ACC112 (cell line): Measurements from ENCODE around the gene NPAS4.
A peak's percentile ranks its signal among the peaks of the same experiment; 100 is the strongest.
"Not testable (repeated sequence)": the region's sequence is repeated elsewhere in the genome, so short reads cannot be mapped to it uniquely, and the experiment has no call there.

Experiments used
- H2AFZ ChIP-seq: fragments of 200-600 bp; sonication (generic); one replicate; pipeline ENCODE4 v1.6.0; 2017; ENCODE audit warnings: antibody characterized with exemption, low read length; ENCODE audit not compliant: unreplicated experiment
- H3K27ac ChIP-seq: fragments of 200-600 bp; sonication (generic); 2 replicates; pipeline ENCODE4 v1.5.1; 2014; ENCODE audit warnings: low read depth, mild to moderate bottlenecking, antibody characterized with exemption, low read length, moderate library complexity
- H3K27me3 ChIP-seq: fragments of 200-600 bp; sonication (generic); 2 replicates; pipeline ENCODE4 v1.6.1; 2014; ENCODE audit warnings: mild to moderate bottlenecking, antibody characterized with exemption, low read length, moderate library complexity, mixed read lengths; ENCODE audit not compliant: insufficient read depth
- H3K36me3 ChIP-seq: fragments of 200-600 bp; sonication (generic); 2 replicates; pipeline ENCODE4 v1.6.1; 2016; ENCODE audit warnings: mild to moderate bottlenecking, antibody characterized with exemption, low read length, moderate library complexity, mixed read lengths; ENCODE audit not compliant: insufficient read depth
- H3K4me1 ChIP-seq: fragments of 200-600 bp; sonication (generic); one replicate; pipeline ENCODE4 v1.6.1; 2016; ENCODE audit warnings: low read length, mixed read lengths; ENCODE audit not compliant: insufficient read depth, unreplicated experiment, control insufficient read depth
- H3K4me3 ChIP-seq: fragments of 200-600 bp; sonication (generic); 2 replicates; pipeline ENCODE4 v1.5.1; 2014; ENCODE audit warnings: mild to moderate bottlenecking, low read depth, low read length
- H3K79me2 ChIP-seq: fragments of 200-600 bp; sonication (generic); one replicate; pipeline ENCODE4 v1.6.0; 2016; ENCODE audit warnings: low read length; ENCODE audit not compliant: control insufficient read depth, unreplicated experiment, insufficient read depth

The NPAS4 gene

DNA sequence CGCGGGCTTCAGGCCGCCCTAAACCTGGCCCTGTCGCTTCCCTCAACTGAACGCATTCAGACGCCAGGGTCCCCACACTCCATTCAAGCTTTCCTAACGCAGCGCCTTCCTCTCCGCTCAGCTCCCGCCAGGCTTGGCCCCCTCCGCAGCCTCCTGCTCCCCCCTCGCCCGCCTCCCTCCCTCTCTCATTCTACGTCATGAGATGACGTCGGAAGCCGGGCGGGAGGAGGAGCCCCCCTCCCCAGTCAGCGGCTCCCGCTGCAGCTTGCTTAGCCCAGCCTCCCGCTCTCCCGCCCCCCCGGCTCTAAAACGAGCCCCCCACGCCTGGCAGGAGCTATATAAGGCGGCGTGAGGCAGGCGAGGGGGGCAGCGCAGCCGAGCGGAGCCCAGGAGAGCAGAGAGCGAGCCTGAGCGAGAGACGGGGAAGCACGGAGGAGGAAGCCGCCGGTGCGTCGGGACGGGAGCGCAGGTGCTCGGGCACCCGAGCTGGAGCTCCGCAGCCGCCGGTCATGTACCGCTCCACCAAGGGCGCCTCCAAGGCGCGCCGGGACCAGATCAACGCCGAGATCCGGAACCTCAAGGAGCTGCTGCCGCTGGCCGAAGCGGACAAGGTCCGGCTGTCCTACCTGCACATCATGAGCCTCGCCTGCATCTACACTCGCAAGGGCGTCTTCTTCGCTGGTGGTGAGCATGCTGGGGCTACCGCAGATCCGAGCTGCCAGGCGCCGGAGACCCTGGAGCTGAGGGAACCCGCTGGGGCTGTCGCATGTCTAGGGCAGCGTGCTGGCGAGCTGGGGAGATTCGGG lies at the start of gene NPAS4:
Gene NPAS4 (plus strand): TSS at position 365 of the 806 bp plus-strand sequence. CDS start 145 bp downstream, at position 510.
- Histone ChIP-seq H3K4me1 (peaks cover 13% of the 10 kb centered on the region), H3K27ac (no peak within 1 kb of the TSS), H3K79me2 (no peaks in the 10 kb centered on the region), H2AFZ (no peak within 1 kb of the TSS), H3K27me3 (peaks cover 33% of the 10 kb centered on the region), H3K36me3 (no peaks in the 10 kb centered on the region), H3K4me3 (no peak within 1 kb of the TSS)

DNA sequence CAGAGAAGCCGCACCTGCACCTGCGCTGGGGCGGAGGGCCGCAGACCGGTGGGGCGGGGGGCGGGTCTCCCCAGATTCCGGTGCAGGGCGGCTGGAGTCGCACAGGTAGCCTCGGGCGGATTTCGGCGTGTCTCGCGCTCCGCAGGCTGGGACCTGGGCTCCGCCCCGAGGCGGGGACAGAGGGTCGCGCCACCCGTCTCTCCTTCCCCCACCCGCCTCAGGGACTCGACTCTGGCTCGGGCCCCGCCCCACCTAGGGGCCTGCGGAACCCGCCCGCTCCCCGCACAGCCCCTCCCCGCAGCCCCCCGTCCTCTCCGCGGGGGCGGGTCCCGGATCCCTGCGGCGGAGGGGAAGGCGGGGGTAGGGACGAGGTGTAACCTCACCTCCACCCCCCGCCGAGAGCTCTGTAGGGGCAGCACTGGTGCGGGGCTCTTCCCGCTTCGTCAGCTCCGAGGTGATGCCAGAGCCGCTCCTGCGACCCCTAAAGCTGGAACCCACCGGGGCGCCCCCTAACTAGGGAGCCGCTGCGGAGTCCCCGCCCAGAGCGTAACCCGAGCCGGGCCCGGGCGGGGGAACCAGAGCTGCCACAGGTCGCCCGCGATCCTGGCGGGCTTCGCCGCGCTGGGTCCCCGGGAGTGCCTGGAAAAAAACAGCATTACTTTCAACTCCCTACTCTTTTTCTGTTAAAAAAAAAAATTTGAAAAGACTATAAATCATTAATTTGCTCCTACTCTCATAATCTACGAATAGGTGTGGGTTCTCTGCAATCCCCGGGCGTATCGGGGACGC lies 49.0 kb upstream of the NPAS4 start, which contains the start of gene SLC29A2:
Gene SLC29A2 (minus strand): TSS at position 134 of the 789 bp plus-strand sequence. CDS start 169 bp downstream, outside the sequence.
- Histone ChIP-seq H2AFZ (peak within 1 kb of the TSS; percentile 84), H3K36me3 (no peaks in the 10 kb centered on the region), H3K27me3 (peaks cover 7% of the 10 kb centered on the region), H3K27ac (no peak within 1 kb of the TSS), H3K4me3 (peak within 1 kb of the TSS; percentile 90), H3K79me2 (no peaks in the 10 kb centered on the region), H3K4me1 (peaks cover 25% of the 10 kb centered on the region)

DNA sequence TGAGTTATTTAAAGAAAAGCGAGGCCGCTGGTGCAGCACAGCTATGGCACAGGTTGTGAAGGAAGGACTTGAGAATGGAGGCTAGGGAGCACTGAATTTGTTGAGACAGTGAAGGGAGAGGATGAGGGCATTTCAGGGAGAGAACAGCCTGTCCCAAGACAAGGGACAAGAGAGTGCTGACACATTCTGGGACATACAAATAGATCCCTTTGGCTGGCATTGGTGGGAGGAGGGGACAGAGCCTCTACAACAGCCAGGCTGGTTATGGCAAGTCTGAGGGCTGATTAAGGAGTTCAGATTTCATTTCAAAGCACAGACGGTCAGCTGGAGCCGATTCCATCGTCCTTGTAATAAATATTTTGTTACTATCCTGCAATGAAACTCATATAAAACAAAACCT lies 47.6 kb upstream of the NPAS4 start:
- Histone ChIP-seq H3K27me3 (peaks cover 7% of the 10 kb centered on the region), H3K4me3 (no peak overlapping the region), H3K36me3 (no peaks in the 10 kb centered on the region), H2AFZ (no peak overlapping the region), H3K4me1 (peaks cover 25% of the 10 kb centered on the region), H3K79me2 (no peaks in the 10 kb centered on the region), H3K27ac (no peak overlapping the region)

DNA sequence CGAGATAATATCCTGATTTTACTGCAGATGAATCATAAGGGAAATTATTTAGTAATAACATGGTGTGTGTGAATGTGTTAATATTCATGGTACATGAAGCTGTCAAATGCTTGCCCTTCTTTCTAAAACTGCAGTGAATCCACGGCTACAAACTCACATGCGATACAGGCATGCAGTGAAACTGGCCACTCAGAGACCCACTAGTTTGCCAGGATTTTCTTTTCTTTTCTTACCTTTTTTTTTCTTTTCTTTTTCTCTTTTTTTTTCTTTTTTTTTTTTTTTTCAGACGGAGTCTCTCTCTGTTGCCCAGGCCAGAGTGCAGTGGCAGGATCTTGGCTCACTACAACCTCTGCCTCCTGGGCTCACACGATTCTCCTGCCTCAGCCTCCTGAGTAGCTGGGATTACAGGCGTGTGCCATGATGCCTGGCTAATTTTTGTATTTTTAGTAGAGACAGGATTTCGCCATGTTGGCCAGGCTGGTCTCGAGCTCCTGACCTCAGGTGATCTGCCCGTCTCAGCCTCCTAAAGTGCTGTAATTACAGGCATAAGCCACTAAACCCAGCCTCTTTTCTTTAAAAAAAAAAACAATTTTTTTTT lies 47.0 kb upstream of the NPAS4 start:
- H3K4me1 ChIP-seq, result peaks cover 25% of the 10 kb centered on the region
- not testable (repeated sequence) for H2AFZ ChIP-seq, H3K79me2 ChIP-seq, H3K36me3 ChIP-seq, H3K4me3 ChIP-seq, H3K27ac ChIP-seq, H3K27me3 ChIP-seq

DNA sequence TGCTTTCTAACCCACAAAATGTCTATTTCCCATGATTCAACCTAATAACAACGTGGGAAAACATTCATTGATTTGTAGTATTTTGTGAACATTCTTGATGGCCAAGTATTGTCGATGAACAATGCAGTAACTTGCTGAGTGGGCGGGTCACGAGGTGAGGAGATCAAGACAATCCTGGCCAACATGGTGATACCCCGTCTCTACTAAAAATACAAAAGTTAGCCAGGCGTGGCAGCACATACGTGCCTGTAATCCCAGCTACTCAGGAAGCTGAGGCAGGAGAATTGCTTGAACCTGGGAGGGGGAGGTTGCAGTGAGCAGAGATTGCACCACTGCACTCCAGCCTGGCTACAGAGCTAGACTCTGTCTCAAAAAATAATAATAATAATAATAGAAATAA lies 40.6 kb upstream of the NPAS4 start:
- not testable (repeated sequence) for H3K27ac ChIP-seq, H2AFZ ChIP-seq

DNA sequence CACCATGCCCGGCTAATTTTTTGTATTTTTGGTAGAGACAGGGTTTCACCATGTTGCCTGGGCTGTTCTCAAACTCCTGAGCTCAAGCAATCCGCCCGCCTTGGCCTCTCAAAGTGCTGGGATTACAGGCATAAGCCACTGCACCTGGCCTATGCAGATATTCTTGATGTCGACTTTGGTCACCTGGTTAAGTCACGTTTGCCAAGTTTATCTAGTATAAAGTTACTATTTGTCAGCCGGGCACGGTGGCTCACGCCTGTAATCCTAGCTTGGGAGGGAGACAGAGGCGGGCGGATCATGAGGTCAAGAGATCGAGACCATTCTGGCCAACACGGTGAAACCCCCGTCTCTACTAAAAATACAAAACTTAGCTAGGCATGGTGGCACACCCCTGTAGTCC lies 36.5 kb upstream of the NPAS4 start:
- H3K27me3 ChIP-seq, H3K27ac ChIP-seq, H3K4me1 ChIP-seq, H3K4me3 ChIP-seq, H3K36me3 ChIP-seq, H2AFZ ChIP-seq, H3K79me2 ChIP-seq: not testable (repeated sequence)

More for the DNA sequence above, 40.6 kb upstream of the NPAS4 start:
- H3K4me1 ChIP-seq, H3K36me3 ChIP-seq, H3K4me3 ChIP-seq, H3K79me2 ChIP-seq, H3K27me3 ChIP-seq: not testable (repeated sequence)

DNA sequence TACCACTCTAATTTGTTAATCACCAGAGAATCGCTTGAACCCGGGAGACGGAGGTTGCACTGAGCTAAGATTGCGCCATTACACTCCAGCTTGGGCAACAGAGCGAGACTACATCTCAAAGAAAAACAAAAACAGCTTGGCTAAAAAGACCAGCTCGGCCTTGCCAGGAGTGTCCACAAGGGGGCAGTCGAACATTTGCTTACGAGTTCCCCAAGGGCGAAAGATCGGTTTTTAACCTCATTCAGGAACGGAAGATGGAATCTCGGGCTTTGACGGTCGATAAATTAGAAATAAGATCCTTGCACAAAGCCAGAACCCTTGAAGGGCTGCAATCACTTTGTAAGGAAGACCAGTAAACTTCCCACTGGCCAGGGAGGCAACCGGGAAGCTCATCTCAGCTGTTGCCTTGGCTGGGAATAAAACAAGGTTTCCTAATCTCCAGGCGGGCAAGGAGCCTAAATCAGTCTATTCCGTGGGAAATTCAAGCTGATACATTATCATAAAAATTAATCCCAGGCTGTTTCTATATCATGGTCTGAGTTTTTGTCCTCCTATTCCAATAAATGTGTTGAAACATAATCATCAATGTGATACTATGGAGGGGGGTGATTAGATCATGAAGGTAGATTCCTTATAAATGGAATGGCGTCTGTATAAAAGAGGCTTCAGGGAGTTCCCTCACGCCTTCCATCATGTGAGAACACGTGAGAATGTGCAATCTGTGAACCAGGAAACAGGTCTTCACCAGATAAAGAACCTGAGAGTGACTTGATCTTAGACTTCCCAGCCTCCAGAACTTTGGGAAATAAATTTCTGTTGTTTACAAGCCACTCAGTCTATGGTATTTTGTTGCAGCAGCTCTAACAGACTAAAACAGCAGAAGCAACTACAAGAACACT lies 34.4 kb upstream of the NPAS4 start:
- H3K27me3 ChIP-seq, result peaks cover 8% of the 10 kb centered on the region; the same call in 1 of the 2 replicates
- H3K4me1 ChIP-seq, result no peaks in the 10 kb centered on the region
- H3K4me3 ChIP-seq, result peak overlapping the region; percentile 43
- H3K36me3 ChIP-seq, result no peaks in the 10 kb centered on the region
- H2AFZ ChIP-seq, result peak overlapping the region; percentile 38
- H3K27ac ChIP-seq, result no peak overlapping the region
- H3K79me2 ChIP-seq, result no peaks in the 10 kb centered on the region

DNA sequence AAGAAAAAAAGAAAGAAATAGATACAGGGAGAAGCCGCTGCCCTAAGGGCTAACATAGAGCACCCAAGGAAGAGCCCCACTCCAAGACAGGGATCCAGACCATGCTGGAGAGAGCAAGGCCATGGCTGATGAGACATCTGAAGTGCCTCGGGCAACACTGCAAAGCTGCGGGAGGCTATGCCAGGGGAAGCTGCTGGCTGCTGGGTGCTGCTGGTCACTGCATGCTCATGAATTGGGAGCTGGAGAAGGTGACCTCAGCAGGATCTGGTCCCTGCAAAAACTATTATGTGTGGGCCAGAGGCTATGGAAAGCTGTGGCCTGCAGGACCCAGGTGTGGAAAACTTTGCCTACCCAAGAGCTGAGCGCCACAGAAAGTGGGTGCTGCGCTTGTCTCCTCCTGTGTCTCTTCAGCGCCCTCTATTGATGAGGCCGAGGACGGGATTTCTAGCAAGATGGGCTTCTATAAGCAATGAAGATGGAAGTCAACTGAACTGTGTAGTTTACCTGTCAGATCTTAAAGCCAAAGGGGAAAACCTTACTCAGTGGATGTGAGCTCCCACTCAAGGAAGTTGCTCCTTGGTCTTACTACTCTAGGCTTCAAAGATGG lies 32.0 kb upstream of the NPAS4 start:
- no peak overlapping the region for H3K4me3 ChIP-seq
- no peaks in the 10 kb centered on the region for H3K36me3 ChIP-seq
- H3K4me1 ChIP-seq, result no peaks in the 10 kb centered on the region
- H3K27ac ChIP-seq, result no peak overlapping the region
- H3K79me2 ChIP-seq, result no peaks in the 10 kb centered on the region
- no peak overlapping the region for H2AFZ ChIP-seq
- H3K27me3 ChIP-seq, result peaks cover 12% of the 10 kb centered on the region; the same call in 1 of the 2 replicates

DNA sequence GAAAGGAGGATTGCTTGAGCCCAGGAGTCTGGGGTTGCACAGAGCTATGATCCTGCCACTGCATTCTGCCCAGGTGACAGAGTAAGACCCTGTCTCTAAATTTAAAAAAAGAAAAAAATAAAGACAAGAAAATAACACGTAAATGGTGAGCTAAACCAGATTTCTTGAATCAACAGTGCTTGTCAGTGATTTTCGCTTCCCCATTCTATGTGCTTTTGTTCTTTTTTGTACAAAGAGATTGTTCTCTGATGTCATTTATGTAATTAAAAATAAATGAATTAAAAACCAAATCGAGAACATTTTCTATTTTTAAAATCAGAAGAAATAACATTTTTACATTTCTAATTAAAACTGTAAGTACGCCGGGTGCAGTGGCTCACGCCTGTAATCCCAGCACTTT lies 29.5 kb upstream of the NPAS4 start:
- Histone ChIP-seq H3K27ac (no peak overlapping the region), H3K4me3 (no peak overlapping the region)

More for the DNA sequence above, 29.5 kb upstream of the NPAS4 start:
- Histone ChIP-seq H2AFZ (no peak overlapping the region), H3K79me2 (no peaks in the 10 kb centered on the region), H3K27me3 (peaks cover 12% of the 10 kb centered on the region), H3K36me3 (no peaks in the 10 kb centered on the region), H3K4me1 (no peaks in the 10 kb centered on the region)
